Activated CD4-positive, alpha-beta memory T cell treated with anti-CD3 and anti-CD28 coated beads for 36 hours (primary cell): ENCODE measurements around the gene TMEM209. TPM values are rescaled to one million over a fixed set of nuclear protein-coding genes. Genes with fewer than 3 reads are reported as not detected.
"Not testable (repeated sequence)": the region's sequence is repeated elsewhere in the genome, so short reads cannot be mapped to it uniquely, and the experiment has no call there.

Experiments
- CTCF ChIA-PET: fragments of 350-600 bp; sonication (Branson Sonifier 250); formaldehyde crosslinking; loops from one replicate; lab custom pipeline; 2021; ENCODE audit warnings: antibody characterized with exemption, inconsistent platforms; lab: Charles Lee
- POLR2A ChIA-PET: fragments of 350-600 bp; sonication (Branson Sonifier 250); formaldehyde crosslinking; loops from one replicate; lab custom pipeline; 2021; ENCODE audit warnings: antibody characterized with exemption; lab: Charles Lee
- DNase-seq: peaks from one replicate; pipeline ENCODE4 v3.0.0-alpha.2; 2020
- H3K27ac Mint-ChIP-seq: one replicate; pipeline ENCODE4 v1.8.0; 2021; ENCODE audit warnings: mixed read lengths
- H3K27me3 Mint-ChIP-seq: one replicate; pipeline ENCODE4 v1.8.0; 2021; ENCODE audit warnings: mixed read lengths
- H3K36me3 Mint-ChIP-seq: one replicate; pipeline ENCODE4 v1.8.0; 2021; ENCODE audit warnings: mixed read lengths
- H3K4me1 Mint-ChIP-seq: one replicate; pipeline ENCODE4 v1.8.0; 2021; ENCODE audit warnings: low read depth, mixed read lengths
- H3K4me3 Mint-ChIP-seq: one replicate; pipeline ENCODE4 v1.8.0; 2021; ENCODE audit warnings: mild to moderate bottlenecking, mixed read lengths
- H3K9me3 Mint-ChIP-seq: one replicate; pipeline ENCODE4 v1.8.0; 2021; ENCODE audit warnings: mixed read lengths
- intact Hi-C: fragments of 100-400 bp; cut with micrococcal nuclease; formaldehyde crosslinking; loops from one replicate; pipeline ENCODE4 v1.15.1; 2023
- total RNA-seq, 2 experiments: library from RNA; stranded (reverse); gene quantifications; one replicate each; pipeline ENCODE4 v1.2.3, GENCODE V29; 2021

The TMEM209 gene
- total RNA-seq, 2 experiments from 2014 or later, result 35.5 to 35.9 TPM

DNA sequence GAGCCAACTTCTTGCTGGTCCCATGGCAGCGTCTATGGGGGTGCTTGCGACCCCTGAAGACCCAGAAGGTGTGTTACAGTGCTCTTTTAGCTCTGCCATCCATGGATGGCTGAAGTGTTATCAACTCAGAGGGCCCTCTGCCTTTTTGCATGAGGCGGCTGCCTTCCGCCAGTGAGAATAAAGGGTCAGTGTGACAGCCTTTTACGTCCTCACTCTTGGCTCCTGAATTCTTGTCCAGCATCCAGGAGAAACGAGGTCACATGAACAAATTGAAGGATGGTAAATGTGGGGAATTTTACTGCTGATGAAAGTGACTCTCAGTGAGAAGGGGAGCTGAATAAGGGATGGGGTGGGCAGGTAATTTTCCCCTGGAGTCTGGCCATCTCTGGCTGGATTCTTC lies 26.6 kb upstream of the TMEM209 start:
- intact Hi-C loops, result no loop called here
- POLR2A ChIA-PET, result no interaction called here
- DNase-seq, result no peak
- H3K27me3 Mint-ChIP-seq, result peaks cover 2% of the 10 kb centered on the region
- H3K9me3 Mint-ChIP-seq, result no peaks in the 10 kb centered on the region
- CTCF ChIA-PET, result no interaction called here
- no peak overlapping the region for H3K27ac Mint-ChIP-seq
- H3K4me3 Mint-ChIP-seq, result no peak overlapping the region
- no peaks in the 10 kb centered on the region for H3K36me3 Mint-ChIP-seq
- no peaks in the 10 kb centered on the region for H3K4me1 Mint-ChIP-seq

DNA sequence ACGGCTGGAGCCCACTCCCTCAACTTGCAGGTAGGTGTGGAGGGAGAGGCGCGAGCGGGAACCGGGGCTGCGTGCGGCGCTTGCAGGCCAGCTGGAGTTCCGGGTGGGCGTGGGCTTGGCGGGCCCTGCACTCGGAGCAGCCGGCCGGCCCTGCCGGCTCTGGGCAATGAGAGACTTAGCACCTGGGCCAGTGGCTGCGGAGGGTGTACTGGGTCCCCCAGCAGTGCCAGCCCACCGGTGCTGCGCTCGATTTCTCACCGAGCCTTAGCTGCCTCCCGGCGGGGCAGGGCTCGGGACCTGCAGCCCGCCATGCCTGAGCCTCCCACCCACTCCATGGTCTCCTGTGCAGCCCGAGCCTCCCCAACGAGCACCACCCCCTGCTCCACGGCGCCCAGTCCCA lies 24.8 kb upstream of the TMEM209 start:
- CTCF ChIA-PET, POLR2A ChIA-PET: not testable (repeated sequence)

DNA sequence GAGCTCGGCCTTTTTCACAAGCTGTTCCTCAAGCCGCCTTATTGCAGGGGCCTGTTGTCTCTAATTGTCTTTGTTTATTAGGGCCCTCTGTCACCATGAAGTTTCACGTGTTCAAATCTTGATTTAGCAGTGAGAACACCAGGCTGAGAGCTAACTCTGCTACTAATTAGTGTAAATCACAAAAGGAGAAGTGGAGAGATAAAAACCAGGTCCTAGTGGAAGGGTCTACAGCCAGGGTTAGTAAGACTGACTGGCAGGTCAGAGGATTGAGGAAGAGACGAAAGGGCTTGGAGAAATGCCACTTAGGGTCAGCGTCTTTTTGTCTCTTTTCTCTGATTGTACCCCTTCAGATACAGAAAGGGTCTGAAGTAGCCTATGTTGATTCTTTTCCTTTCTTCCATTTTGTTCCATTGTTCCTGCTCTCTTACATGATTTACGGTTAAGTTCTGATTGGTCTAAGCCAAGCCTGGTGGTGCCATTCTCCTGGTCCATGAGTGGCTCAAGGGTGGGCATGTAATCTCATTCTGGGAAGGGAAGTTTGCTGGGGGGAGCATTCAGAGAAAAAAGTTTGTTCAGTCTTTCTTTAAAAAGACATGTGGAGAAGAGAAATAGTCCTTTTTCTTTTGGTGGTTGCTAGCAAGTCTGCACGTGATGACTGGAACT lies 23.8 kb upstream of the TMEM209 start:
- H3K4me3 Mint-ChIP-seq, result no peak overlapping the region
- POLR2A ChIA-PET, result no interaction called here
- intact Hi-C loops, result no loop called here
- no peaks in the 10 kb centered on the region for H3K36me3 Mint-ChIP-seq
- CTCF ChIA-PET, result interaction anchor here (0.6 kb wide), 1 partner anchor 571 kb away, joined by 3 read pairs; no protein-coding TSS in a partner anchor
- no peak overlapping the region for H3K27ac Mint-ChIP-seq
- no peaks in the 10 kb centered on the region for H3K4me1 Mint-ChIP-seq
- no peak for DNase-seq
- H3K27me3 Mint-ChIP-seq, result no peaks in the 10 kb centered on the region
- H3K9me3 Mint-ChIP-seq, result no peaks in the 10 kb centered on the region

More for the DNA sequence above, 24.8 kb upstream of the TMEM209 start:
- intact Hi-C loops, H3K4me3 Mint-ChIP-seq, H3K36me3 Mint-ChIP-seq, H3K27me3 Mint-ChIP-seq, H3K27ac Mint-ChIP-seq, H3K9me3 Mint-ChIP-seq, DNase-seq, H3K4me1 Mint-ChIP-seq: not testable (repeated sequence)

DNA sequence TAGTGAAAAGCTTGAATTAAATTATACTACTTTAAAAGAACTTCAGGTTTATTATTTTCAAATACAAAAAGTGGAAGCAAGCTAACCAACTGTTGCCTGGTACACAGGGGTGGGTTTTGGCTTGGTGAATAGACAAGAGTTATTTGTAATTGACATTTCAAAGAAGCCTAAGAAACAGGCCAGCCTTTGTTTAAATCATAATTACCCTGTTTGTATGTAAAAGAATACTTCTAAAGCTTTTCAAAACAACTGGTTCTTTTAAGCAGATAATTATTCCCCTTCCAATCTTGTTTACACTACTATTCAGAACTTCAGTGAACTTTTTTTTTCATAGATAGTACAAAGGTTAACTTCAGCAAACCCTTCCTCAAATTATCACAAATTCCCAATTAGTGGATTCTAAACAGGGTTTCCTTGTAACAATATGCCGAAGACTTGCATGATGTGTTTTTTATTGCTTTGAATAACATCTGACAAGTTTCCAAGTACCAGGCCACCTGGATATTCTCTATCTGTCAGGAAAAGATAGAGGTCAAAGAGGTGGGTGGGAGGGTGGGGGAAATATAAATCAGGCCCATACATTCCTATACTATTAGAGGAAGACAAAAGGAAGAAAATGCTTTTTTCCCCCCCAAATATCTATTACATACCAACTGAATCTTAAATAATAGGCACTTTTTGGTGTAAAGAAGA lies 22.8 kb upstream of the TMEM209 start:
- Mint-ChIP-seq H3K4me1 (no peaks in the 10 kb centered on the region), H3K4me3 (no peak overlapping the region), H3K36me3 (no peaks in the 10 kb centered on the region), H3K9me3 (no peaks in the 10 kb centered on the region), H3K27me3 (no peaks in the 10 kb centered on the region), H3K27ac (no peak overlapping the region)
- DNase-seq, result no peak
- intact Hi-C loops, result no loop called here
- ChIA-PET CTCF (interaction anchor here (0.6 to 0.9 kb wide), 2 partner anchors 530 to 572 kb away, joined by 3 to 4 read pairs; no protein-coding TSS in a partner anchor), POLR2A (no interaction called here)

DNA sequence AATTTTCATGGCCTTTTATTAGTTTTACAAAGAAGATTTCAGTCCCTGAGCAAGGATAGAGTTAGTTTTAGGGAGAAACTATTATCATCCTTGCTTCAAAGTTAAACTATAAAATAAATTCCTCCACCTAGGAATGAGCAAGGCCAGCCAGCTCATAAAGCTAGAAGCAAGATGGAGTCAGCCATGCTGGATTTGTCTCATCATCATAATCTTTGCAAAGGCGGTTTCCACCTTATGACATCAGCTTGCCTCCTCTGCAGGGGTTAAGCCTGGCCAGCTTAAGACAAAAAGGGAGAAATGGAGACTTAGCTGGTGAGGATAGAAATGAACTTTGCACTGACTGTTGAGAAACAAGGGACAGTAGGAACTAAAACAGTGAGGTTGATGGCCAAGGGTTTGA lies 21.1 kb upstream of the TMEM209 start:
- Mint-ChIP-seq H3K27ac (no peak overlapping the region), H3K4me3 (no peak overlapping the region), H3K27me3 (no peaks in the 10 kb centered on the region), H3K9me3 (no peaks in the 10 kb centered on the region), H3K36me3 (no peaks in the 10 kb centered on the region), H3K4me1 (no peaks in the 10 kb centered on the region)
- ChIA-PET CTCF (interaction anchor here (1.0 kb wide), 1 partner anchor 11 kb away, joined by 4 read pairs; no protein-coding TSS in a partner anchor), POLR2A (no interaction called here)
- no peak for DNase-seq
- intact Hi-C loops, result no loop called here

DNA sequence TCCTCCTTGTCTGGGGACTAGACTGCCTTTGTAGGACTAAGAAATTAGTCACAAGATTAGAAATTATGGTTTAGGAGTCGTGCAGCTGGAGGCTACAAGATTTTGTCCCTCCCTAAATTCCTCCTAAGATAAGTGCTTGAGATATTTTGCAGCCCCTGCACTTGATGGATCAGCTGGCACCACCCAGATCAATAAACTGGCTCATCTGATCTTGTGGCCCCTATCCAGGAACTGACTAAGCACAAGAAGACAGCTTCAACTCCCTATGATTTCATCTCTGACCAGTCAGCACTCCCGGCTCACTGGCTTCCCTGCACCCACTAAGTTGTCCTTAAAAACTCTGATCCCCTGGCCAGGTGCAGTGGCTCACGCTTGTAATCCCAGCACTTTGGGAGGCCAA lies 19.7 kb upstream of the TMEM209 start:
- H3K9me3 Mint-ChIP-seq, POLR2A ChIA-PET, CTCF ChIA-PET: not testable (repeated sequence)

DNA sequence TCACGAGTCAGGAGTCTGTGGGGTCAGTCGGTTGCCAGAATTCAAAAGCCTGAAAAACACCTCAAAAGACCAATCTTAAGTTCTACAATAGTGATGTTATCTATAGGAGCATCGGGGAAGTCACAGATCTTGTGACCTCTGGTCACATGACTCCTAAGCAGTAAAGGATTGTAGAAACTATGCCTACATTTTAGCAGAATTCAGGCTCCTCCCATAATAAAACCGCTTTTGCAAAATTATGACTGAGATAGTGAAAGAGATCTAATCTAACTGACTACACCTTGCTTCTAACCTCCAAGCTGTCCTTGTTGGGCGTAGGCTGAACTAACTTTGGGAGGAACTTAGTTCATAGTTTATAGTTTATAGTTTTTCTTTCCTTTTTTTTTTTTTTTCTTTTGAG lies 19.0 kb upstream of the TMEM209 start:
- H3K27me3 Mint-ChIP-seq, result no peaks in the 10 kb centered on the region
- ChIA-PET CTCF (no interaction called here), POLR2A (no interaction called here)
- no peaks in the 10 kb centered on the region for H3K36me3 Mint-ChIP-seq
- H3K27ac Mint-ChIP-seq, result no peak overlapping the region
- no peaks in the 10 kb centered on the region for H3K9me3 Mint-ChIP-seq
- H3K4me3 Mint-ChIP-seq, result no peak overlapping the region
- H3K4me1 Mint-ChIP-seq, result no peaks in the 10 kb centered on the region
- DNase-seq, result no peak
- intact Hi-C loops, result no loop called here

More for the DNA sequence above, 19.7 kb upstream of the TMEM209 start:
- H3K36me3 Mint-ChIP-seq, DNase-seq, H3K4me1 Mint-ChIP-seq, H3K27me3 Mint-ChIP-seq, intact Hi-C loops, H3K27ac Mint-ChIP-seq, H3K4me3 Mint-ChIP-seq: not testable (repeated sequence)

DNA sequence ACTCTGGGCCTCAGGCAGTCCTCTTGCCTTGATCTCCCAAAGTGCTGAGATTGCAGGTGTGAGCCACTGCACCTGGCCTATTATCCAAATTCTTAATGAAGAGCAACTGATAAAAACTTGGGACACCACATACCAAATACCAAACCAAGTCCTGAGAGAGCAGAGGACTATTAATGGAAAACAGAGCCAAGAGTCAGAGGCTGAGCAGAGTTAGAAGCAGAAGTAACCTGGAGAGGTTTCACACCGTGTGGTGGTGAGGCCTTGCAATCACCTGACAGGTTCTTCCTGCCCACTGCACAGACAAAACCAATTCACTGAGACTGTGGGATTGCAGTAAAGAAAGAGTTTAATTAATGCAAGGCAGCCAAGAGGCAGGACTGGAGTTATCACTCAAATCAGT lies 18.4 kb upstream of the TMEM209 start:
- Mint-ChIP-seq H3K36me3 (no peaks in the 10 kb centered on the region), H3K4me3 (no peak overlapping the region), H3K9me3 (no peaks in the 10 kb centered on the region), H3K27me3 (no peaks in the 10 kb centered on the region), H3K4me1 (no peaks in the 10 kb centered on the region), H3K27ac (no peak overlapping the region)
- CTCF ChIA-PET, result no interaction called here
- no peak for DNase-seq
- POLR2A ChIA-PET, result no interaction called here
- intact Hi-C loops, result no loop called here

DNA sequence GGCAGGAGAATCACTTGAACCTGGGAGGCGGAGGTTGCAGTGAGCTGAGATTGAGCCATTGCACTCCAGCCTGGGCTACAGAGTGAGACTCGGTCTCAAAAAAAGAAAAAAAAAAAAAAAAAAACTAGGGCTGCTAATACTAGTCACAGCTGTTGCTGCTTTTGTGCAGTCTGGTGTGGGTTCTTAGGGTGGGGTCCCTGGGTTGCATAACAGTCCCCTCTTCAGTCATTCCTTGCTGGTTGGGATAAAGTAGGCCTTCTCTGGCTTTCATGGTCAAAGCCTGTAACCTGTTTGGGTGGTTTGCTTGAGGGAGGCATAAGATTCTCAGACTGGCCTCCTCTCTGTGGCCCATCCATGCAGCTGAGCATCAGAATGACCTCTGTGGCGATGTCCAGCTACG lies 16.5 kb upstream of the TMEM209 start:
- H3K27me3 Mint-ChIP-seq, result no peaks in the 10 kb centered on the region
- no peaks in the 10 kb centered on the region for H3K9me3 Mint-ChIP-seq
- H3K4me1 Mint-ChIP-seq, result no peaks in the 10 kb centered on the region
- ChIA-PET POLR2A (no interaction called here), CTCF (interaction anchor here (0.5 to 0.6 kb wide), 2 partner anchors 131 to 493 kb away, joined by 3 to 4 read pairs; no protein-coding TSS in a partner anchor)
- intact Hi-C loops, result no loop called here
- no peaks in the 10 kb centered on the region for H3K36me3 Mint-ChIP-seq
- H3K4me3 Mint-ChIP-seq, result no peak overlapping the region
- no peak for DNase-seq
- H3K27ac Mint-ChIP-seq, result no peak overlapping the region

DNA sequence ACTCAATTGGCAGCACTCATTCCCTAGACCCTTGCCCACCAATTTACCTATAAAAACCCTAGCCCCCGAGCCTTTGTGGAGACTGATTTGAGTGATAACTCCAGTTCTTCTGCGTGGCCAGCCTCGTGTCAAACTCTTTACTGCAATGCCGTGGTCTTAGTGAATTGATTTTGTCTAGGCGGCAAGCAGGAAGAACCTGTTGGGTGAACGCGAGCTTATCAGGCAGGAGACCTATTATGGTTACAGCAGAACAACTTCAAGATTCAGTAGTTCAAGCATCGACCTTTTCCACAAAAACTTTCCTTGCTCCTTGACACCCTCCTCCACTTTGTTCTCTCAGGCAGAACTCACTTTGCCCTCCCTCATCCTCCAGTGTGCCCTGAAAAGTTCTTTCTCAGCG lies 14.7 kb upstream of the TMEM209 start:
- no peaks in the 10 kb centered on the region for H3K36me3 Mint-ChIP-seq
- H3K4me1 Mint-ChIP-seq, result no peaks in the 10 kb centered on the region
- intact Hi-C loops, result no loop called here
- POLR2A ChIA-PET, result no interaction called here
- CTCF ChIA-PET, result no interaction called here
- H3K27me3 Mint-ChIP-seq, result no peaks in the 10 kb centered on the region
- H3K27ac Mint-ChIP-seq, result no peak overlapping the region
- H3K4me3 Mint-ChIP-seq, result no peak overlapping the region
- H3K9me3 Mint-ChIP-seq, result no peaks in the 10 kb centered on the region
- DNase-seq, result no peak

DNA sequence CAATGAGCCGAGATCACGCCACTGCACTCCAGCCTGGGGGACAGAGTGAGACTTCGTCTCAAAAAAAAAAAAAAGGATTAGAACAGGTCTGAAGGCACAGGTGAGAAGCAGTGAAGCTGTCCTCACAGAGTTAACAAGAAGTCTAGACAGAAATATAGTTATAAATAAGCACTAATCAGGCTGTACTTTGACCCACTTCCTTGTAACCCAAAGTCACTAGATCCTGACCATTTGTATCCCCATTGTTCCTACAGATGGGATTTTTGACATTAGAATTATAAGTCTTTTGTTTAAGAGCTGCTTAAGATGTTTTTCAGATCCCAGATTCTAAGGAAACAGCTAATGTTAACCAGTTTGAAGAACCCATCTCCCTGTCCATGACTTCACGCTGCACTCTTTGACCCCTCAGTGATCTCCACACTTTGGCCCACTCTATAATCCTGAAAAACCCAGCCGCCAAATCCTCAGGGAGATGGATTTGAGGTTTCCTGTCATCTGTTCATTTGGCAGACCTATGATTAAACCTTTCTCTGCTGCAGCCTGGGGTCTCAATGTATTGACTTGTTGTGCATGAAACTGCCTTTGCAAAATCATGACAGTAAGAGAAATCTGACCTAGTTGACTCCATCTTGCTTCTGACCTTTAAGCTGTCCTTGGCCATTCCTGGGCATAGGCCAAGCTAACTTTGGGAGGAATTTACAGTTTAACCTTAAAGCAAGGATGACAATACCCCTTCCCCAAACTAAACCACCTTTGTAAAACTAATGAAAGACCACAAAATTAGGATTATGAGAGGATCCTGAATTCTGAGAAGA lies 13.8 kb upstream of the TMEM209 start:
- Mint-ChIP-seq H3K27me3 (peaks cover 4% of the 10 kb centered on the region), H3K27ac (no peak overlapping the region), H3K36me3 (no peaks in the 10 kb centered on the region), H3K4me1 (no peaks in the 10 kb centered on the region), H3K9me3 (no peaks in the 10 kb centered on the region), H3K4me3 (no peak overlapping the region)
- intact Hi-C loops, result no loop called here
- DNase-seq, result no peak
- CTCF ChIA-PET, result no interaction called here
- POLR2A ChIA-PET, result no interaction called here

DNA sequence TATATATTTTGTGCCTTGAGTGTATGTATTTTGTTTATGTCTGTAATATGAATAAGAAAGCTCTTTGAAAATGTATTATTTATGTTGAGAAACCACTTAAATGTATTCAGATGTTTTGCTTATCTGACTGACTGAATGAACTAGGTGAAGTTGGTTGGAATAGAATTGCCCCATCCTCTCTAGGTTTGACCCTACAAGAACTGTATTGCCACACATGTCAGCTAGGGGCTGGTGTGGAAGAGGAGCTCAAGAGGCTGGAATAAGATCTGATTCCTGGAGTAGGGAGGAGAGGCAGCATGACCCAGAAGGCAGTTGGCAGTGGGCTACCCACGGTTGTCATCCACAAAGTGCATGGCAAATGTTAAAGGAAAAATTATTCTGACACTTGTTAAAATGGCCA lies 11.5 kb upstream of the TMEM209 start:
- no peak for DNase-seq
- Mint-ChIP-seq H3K27ac (no peak overlapping the region), H3K27me3 (peaks cover 9% of the 10 kb centered on the region), H3K36me3 (no peaks in the 10 kb centered on the region), H3K9me3 (no peaks in the 10 kb centered on the region), H3K4me3 (no peak overlapping the region), H3K4me1 (no peaks in the 10 kb centered on the region)
- ChIA-PET CTCF (no interaction called here), POLR2A (no interaction called here)
- intact Hi-C loops, result no loop called here
